WI38 (cell line): Measurements from ENCODE around the gene PABPC1L2A.
"Not testable (repeated sequence)": the region's sequence is repeated elsewhere in the genome, so short reads cannot be mapped to it uniquely, and the experiment has no call there.

Source experiments
- H3K4me3 ChIP-seq: 2 replicates; pipeline ENCODE4 v1.5.1; 2011; ENCODE audit warnings: low read depth, mild to moderate bottlenecking, control low read depth, low read length
- TF ChIP-seq, protein P1 (sequence below): IDR thresholded peaks from 2 replicates; pipeline ENCODE4 v1.5.1; 2012; ENCODE audit warnings: low read depth, mild to moderate bottlenecking, control low read depth, low read length

PABPC1L2A gene

GRCh38 chrX:73079024-73079562, at the start of gene PABPC1L2A:
Gene PABPC1L2A (minus strand): TSS chrX:73079512. CDS start chrX:73079386, 126 bp downstream.
- not testable (repeated sequence) for H3K4me3 ChIP-seq

GRCh38 chrX:73127700-73128241, 48.5 kb upstream of the PABPC1L2A start:
- TF ChIP-seq, protein P1, sequence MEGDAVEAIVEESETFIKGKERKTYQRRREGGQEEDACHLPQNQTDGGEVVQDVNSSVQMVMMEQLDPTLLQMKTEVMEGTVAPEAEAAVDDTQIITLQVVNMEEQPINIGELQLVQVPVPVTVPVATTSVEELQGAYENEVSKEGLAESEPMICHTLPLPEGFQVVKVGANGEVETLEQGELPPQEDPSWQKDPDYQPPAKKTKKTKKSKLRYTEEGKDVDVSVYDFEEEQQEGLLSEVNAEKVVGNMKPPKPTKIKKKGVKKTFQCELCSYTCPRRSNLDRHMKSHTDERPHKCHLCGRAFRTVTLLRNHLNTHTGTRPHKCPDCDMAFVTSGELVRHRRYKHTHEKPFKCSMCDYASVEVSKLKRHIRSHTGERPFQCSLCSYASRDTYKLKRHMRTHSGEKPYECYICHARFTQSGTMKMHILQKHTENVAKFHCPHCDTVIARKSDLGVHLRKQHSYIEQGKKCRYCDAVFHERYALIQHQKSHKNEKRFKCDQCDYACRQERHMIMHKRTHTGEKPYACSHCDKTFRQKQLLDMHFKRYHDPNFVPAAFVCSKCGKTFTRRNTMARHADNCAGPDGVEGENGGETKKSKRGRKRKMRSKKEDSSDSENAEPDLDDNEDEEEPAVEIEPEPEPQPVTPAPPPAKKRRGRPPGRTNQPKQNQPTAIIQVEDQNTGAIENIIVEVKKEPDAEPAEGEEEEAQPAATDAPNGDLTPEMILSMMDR: no peak
- no peak overlapping the region for H3K4me3 ChIP-seq

DNA sequence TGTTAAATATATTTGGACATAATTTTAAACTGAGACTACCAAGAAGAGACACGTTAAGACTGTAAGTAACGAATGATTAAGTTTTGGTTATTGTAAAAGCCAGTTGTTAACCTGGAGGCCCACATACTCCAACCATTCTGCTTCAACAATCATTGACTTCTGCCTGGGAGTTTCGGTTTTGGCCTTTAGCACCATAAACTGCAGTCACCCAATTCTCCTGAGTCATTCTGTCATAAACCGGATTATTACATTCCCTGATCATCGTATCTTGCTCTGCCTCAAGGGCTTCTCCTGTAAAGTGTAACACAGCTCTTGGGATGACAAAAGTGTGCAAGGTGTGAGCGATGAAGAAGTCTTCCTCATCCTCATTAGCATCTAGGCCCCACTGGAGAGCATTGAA, 46.9 kb upstream of the PABPC1L2A start:
- TF ChIP-seq, protein P1: no peak
- H3K4me3 ChIP-seq: no peak overlapping the region

GRCh38 chrX:73099505-73099904, 20.2 kb upstream of the PABPC1L2A start:
- not testable (repeated sequence) for H3K4me3 ChIP-seq

DNA sequence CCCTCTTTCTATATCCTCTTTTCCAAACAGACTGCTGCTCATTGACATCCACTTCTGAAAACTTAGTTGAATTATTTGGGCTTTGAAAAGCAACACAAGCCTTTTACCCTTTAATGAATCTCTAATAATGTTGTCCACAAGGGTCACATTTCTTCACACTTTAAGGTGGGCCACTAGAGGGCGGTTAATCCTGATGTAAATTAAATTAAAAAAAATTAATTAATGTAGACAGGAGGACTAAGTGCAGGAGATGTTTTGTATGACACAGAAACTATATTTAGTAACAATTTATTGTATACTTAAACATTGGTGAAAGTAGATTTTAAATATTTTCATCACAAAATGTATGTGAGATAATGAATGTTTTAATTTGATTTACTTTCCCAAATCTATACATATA, 7.5 kb upstream of the PABPC1L2A start:
- not testable (repeated sequence) for H3K4me3 ChIP-seq

GRCh38 chrX:73079884-73080283, 572 bp upstream of the PABPC1L2A start:
- H3K4me3 ChIP-seq: not testable (repeated sequence)

GRCh38 chrX:73078597-73078996, 715 bp downstream of the PABPC1L2A start:
- H3K4me3 ChIP-seq: not testable (repeated sequence)

- H3K4me3 ChIP-seq: no peak overlapping the region
- TF ChIP-seq, protein P1: no peak
Observed at GRCh38 chrX:73076838-73077237, 2.5 kb downstream of the PABPC1L2A start.

- TF ChIP-seq, protein P1: no peak
Observed at GRCh38 chrX:73069365-73070035, 9.8 kb downstream of the PABPC1L2A start.

More at GRCh38 chrX:73069365-73070035, 9.8 kb downstream of the PABPC1L2A start:
- no peak overlapping the region for H3K4me3 ChIP-seq
